Mesendoderm (in vitro differentiated cells): ENCODE measurements around the gene FXYD7. TPM values are rescaled to one million over a fixed set of nuclear protein-coding genes. Genes with fewer than 3 reads are reported as not detected.

Source experiments
- small RNA-seq: library from polyadenylated mRNA; stranded (forward); fragments of <200 nt; extraction: miRNeasy Mini kit (QIAGEN cat#:217004); gene quantifications from one replicate; pipeline ENCODE3, GENCODE V24; 2013; ENCODE audit not compliant: insufficient read depth

FXYD7 gene

Small RNAs within 50 kb of the gene (small RNA-seq; reads per million reads assigned to genes)
- gene AC020907.2, result not detected
